IMR-90 (cell line): ENCODE results near the gene HIKESHI. TPM values are rescaled to one million over a fixed set of nuclear protein-coding genes. Genes with fewer than 3 reads are reported as not detected.

Experiments
- ATAC-seq: fragments of 200-7000 bp; cut with Tn5 transposase; 2 replicates; pipeline ENCODE4 v1.9.1; 2020; ENCODE audit warnings: low read depth, mild to moderate bottlenecking, moderate library complexity
- BruUV-seq: library from RNA; stranded (reverse); fragments of 400-500 nt; replicated peaks from 2 replicates; lab custom pipeline; 2021; lab: Mats Ljungman, UMichigan
- CTCF ChIA-PET: fragments of 300-600 bp; formaldehyde crosslinking; extraction: SDS; loops from one replicate; lab custom pipeline; 2021; ENCODE audit warnings: antibody characterized with exemption; lab: Yijun Ruan, JAX
- POLR2A ChIA-PET: fragments of 300-600 bp; sonication (Branson Sonifier 250); formaldehyde crosslinking; loops from one replicate; lab custom pipeline; 2022; ENCODE audit warnings: antibody characterized with exemption; ENCODE audit not compliant: unreplicated experiment; lab: Charles Lee
- DNase-seq: peaks from one replicate; pipeline ENCODE4 v3.0.0; 2013
- H2AFZ ChIP-seq: replicated peaks from 2 replicates; pipeline ENCODE3; 2013; ENCODE audit warnings: low read length, mild to moderate bottlenecking; ENCODE audit not compliant: poor library complexity
- H2AK5ac ChIP-seq: 2 replicates; pipeline ENCODE4 v1.6.1; 2013; ENCODE audit warnings: low read depth, low read length, inconsistent platforms
- H2AK9ac ChIP-seq: replicated peaks from 2 replicates; pipeline ENCODE3; 2013; ENCODE audit warnings: mild to moderate bottlenecking, low read depth, low read length, moderate library complexity; ENCODE audit not compliant: poor library complexity
- H2BK120ac ChIP-seq: 2 replicates; pipeline ENCODE4 v1.6.1; 2013; ENCODE audit warnings: low read depth, low read length, inconsistent platforms
- H2BK15ac ChIP-seq: 3 replicates; pipeline ENCODE4 v1.6.1; 2013; ENCODE audit warnings: low read depth, low read length, inconsistent platforms
- H2BK20ac ChIP-seq: 2 replicates; pipeline ENCODE4 v1.6.1; 2013; ENCODE audit warnings: low read depth, mild to moderate bottlenecking, inconsistent platforms, low read length, moderate library complexity
- H2BK5ac ChIP-seq: 2 replicates; pipeline ENCODE4 v1.6.1; 2013; ENCODE audit warnings: mild to moderate bottlenecking, low read depth, low read length, inconsistent platforms; ENCODE audit not compliant: poor library complexity, severe bottlenecking
- H3K14ac ChIP-seq: replicated peaks from 2 replicates; pipeline ENCODE4 v1.6.1; 2013; ENCODE audit warnings: low read depth, low read length, inconsistent platforms
- H3K18ac ChIP-seq: 2 replicates; pipeline ENCODE4 v1.6.1; 2013; ENCODE audit warnings: low read depth, low read length, control low read depth
- H3K23ac ChIP-seq: 2 replicates; pipeline ENCODE4 v1.6.1; 2013; ENCODE audit warnings: low read depth, low read length, inconsistent platforms
- H3K27ac ChIP-seq: 2 replicates; pipeline ENCODE4 v1.5.1; 2013; ENCODE audit warnings: mild to moderate bottlenecking, control low read depth, low read length; ENCODE audit not compliant: insufficient read depth
- H3K27me3 ChIP-seq: 2 replicates; pipeline ENCODE4 v1.6.1; 2013; ENCODE audit warnings: low read length; ENCODE audit not compliant: control insufficient read depth, insufficient read depth
- H3K36me3 ChIP-seq: 2 replicates; pipeline ENCODE4 v1.6.1; 2013; ENCODE audit warnings: low read length, mixed read lengths; ENCODE audit not compliant: control insufficient read depth, insufficient read depth
- H3K4ac ChIP-seq: 2 replicates; pipeline ENCODE4 v1.6.1; 2013; ENCODE audit warnings: low read depth, low read length, inconsistent platforms
- H3K4me1 ChIP-seq: 2 replicates; pipeline ENCODE4 v1.6.1; 2013; ENCODE audit warnings: low read length, mixed read lengths; ENCODE audit not compliant: control insufficient read depth, insufficient read depth
- H3K4me2 ChIP-seq: 2 replicates; pipeline ENCODE4 v1.6.1; 2013; ENCODE audit warnings: low read depth, mild to moderate bottlenecking, control low read depth, low read length, moderate library complexity
- H3K4me3 ChIP-seq: 2 replicates; pipeline ENCODE4 v1.5.1; 2013; ENCODE audit warnings: low read depth, mild to moderate bottlenecking, control low read depth, low read length, moderate library complexity; ENCODE audit not compliant: insufficient read depth
- H3K56ac ChIP-seq: 2 replicates; pipeline ENCODE4 v1.6.1; 2013; ENCODE audit warnings: low read length, inconsistent platforms; ENCODE audit not compliant: insufficient read depth; ENCODE audit errors: extremely low read depth
- H3K79me1 ChIP-seq, 2 experiments: 2 replicates each; pipeline ENCODE4 v1.6.1; 2013; ENCODE audit warnings: low read length in 2 of 2, inconsistent platforms in 1 of 2, low read depth in 1 of 2
- H3K9ac ChIP-seq: 2 replicates; pipeline ENCODE4 v1.6.1; 2013; ENCODE audit warnings: low read depth, low read length, control low read depth
- H3K9me1 ChIP-seq: 2 replicates; pipeline ENCODE4 v1.6.1; 2013; ENCODE audit warnings: low read length, inconsistent platforms; ENCODE audit not compliant: insufficient read depth
- H3K9me3 ChIP-seq: 2 replicates; pipeline ENCODE4 v1.6.1; 2013; ENCODE audit warnings: low read length; ENCODE audit not compliant: control insufficient read depth, insufficient read depth
- H4K20me1 ChIP-seq: 2 replicates; pipeline ENCODE4 v1.6.1; 2013; ENCODE audit warnings: low read length, inconsistent platforms; ENCODE audit not compliant: insufficient read depth
- H4K5ac ChIP-seq: 2 replicates; pipeline ENCODE4 v1.6.1; 2013; ENCODE audit warnings: mild to moderate bottlenecking, low read depth, low read length, control low read depth
- H4K8ac ChIP-seq, 2 experiments: 2 replicates each; pipeline ENCODE4 v1.6.1; 2013; ENCODE audit warnings: low read depth in 2 of 2, low read length in 2 of 2, control low read depth in 1 of 2, inconsistent platforms in 1 of 2
- H4K91ac ChIP-seq: 2 replicates; pipeline ENCODE4 v1.6.1; 2013; ENCODE audit warnings: low read depth, low read length, inconsistent platforms; ENCODE audit not compliant: insufficient read depth
- CTCF ChIP-seq: conservative IDR thresholded peaks from 2 replicates; pipeline ENCODE4 v1.5.1; 2012; ENCODE audit warnings: mild to moderate bottlenecking, low read depth, low read length, improper control_type of control experiment
- FOS ChIP-seq: fragments of 150-350 bp; IDR thresholded peaks from 2 replicates; pipeline ENCODE4 v1.6.1; 2016; ENCODE audit warnings: low read depth, low read length
- MAFK ChIP-seq: IDR thresholded peaks from 2 replicates; pipeline ENCODE4 v1.6.1; 2012; ENCODE audit warnings: low read depth, low read length, improper control_type of control experiment
- MAZ ChIP-seq: IDR thresholded peaks from 2 replicates; pipeline ENCODE4 v1.6.1; 2012; ENCODE audit warnings: low read depth, mild to moderate bottlenecking, low read length, improper control_type of control experiment, moderate library complexity, borderline replicate concordance
- MXI1 ChIP-seq: IDR thresholded peaks from 2 replicates; pipeline ENCODE4 v1.6.1; 2012; ENCODE audit warnings: low read depth, mild to moderate bottlenecking, low read length, moderate library complexity, borderline replicate concordance
- NFE2L2 ChIP-seq: fragments of 150-350 bp; IDR thresholded peaks from 2 replicates; pipeline ENCODE4 v1.6.1; 2016; ENCODE audit warnings: low read depth, mild to moderate bottlenecking, low read length
- POLR2A ChIP-seq: IDR thresholded peaks from 2 replicates; pipeline ENCODE4 v1.6.1; 2012; ENCODE audit warnings: mild to moderate bottlenecking, low read depth, low read length
- RAD21 ChIP-seq: IDR thresholded peaks from 2 replicates; pipeline ENCODE4 v1.6.1; 2012; ENCODE audit warnings: low read length, improper control_type of control experiment
- RCOR1 ChIP-seq: IDR thresholded peaks from 2 replicates; pipeline ENCODE4 v1.6.1; 2012; ENCODE audit warnings: mild to moderate bottlenecking, low read length, improper control_type of control experiment; ENCODE audit not compliant: insufficient replicate concordance
- RFX5 ChIP-seq: IDR thresholded peaks from 2 replicates; pipeline ENCODE4 v1.8.0; 2012; ENCODE audit warnings: low read depth, mild to moderate bottlenecking, low read length, moderate library complexity
- WGBS, 2 experiments: methylation state at CpG; one replicate each; pipeline versions ENCODE4 v1.1.5 to v1.1.7; 2013; ENCODE audit warnings: missing lambda C conversion rate in 2 of 2; ENCODE audit not compliant: insufficient read length in 1 of 2; ENCODE audit errors: extremely low coverage in 2 of 2; 5-methylcytosine and 5-hydroxymethylcytosine counted together
- dilution Hi-C: fragments of 300-500 bp; cut with HindIII; formaldehyde crosslinking; loops from one replicate; pipeline ENCODE4 v1.14.3; 2018; ENCODE audit warnings: low sequenced_read_pairs; ENCODE audit not compliant: unreplicated experiment
- in situ Hi-C: fragments of 300-500 bp; cut with MboI; formaldehyde crosslinking; loops from 3 replicates; pipeline ENCODE4 v1.14.3; 2019; ENCODE audit warnings: low sequenced_read_pairs, inconsistent platforms, mixed read lengths
- intact Hi-C: fragments of 100-400 bp; cut with micrococcal nuclease; formaldehyde crosslinking; loops from 2 replicates; pipeline ENCODE4 v1.10.0; 2022
- polyA plus RNA-seq, 3 experiments: library from polyadenylated mRNA; depleted of rRNA; stranded (reverse); fragments of >200 nt; gene quantifications; 2 replicates each; pipeline ENCODE4 v1.2.3, GENCODE V29; 2012; ENCODE audit warnings: low replicate concordance in 1 of 3
- total RNA-seq: library from RNA; depleted of rRNA; stranded (reverse); fragments of >200 nt; gene quantifications from 2 replicates; pipeline ENCODE4 v1.2.3, GENCODE V29; 2012

Gene HIKESHI
- total and polyA plus RNA-seq, 2 of the 4 experiments (the other 2 are of a cell fraction) = 49.4 to 73.5 TPM

GRCh38 chr11:86294026-86294425 is 8.0 kb upstream of the HIKESHI start (continued):
- TF ChIP-seq CTCF = no peak
- no peak for TF ChIP-seq NFE2L2

GRCh38 chr11:86301742-86302091 is 323 bp upstream of the HIKESHI start:
- no peaks in the 10 kb centered on the region for H3K9me1 ChIP-seq
- no peak overlapping the region for H3K18ac ChIP-seq
- ChIA-PET POLR2A (no interaction called here), CTCF (no interaction called here)
- no peak overlapping the region for H2AK5ac ChIP-seq
- H4K5ac ChIP-seq = no peak overlapping the region; the same call in 1 of the 2 replicates
- no peaks in the 10 kb centered on the region for H3K9me3 ChIP-seq
- no peak overlapping the region for H3K9ac ChIP-seq
- H4K91ac ChIP-seq = no peak overlapping the region
- WGBS, 2 experiments = 0% methylated on average over 2 of the region's 6 CpGs; no CpG with 5 or more reads in 1 of the 2 experiments
- DNase-seq (no peak), ATAC-seq (no peak)
- no peak overlapping the region for H3K23ac ChIP-seq
- dilution Hi-C loops = no loop called here
- peak overlapping the region; percentile 6; the same call in 1 of the 2 replicates for H3K4me3 ChIP-seq
- no peaks in the 10 kb centered on the region for H3K27me3 ChIP-seq
- TF ChIP-seq NFE2L2 (no peak), RAD21 (no peak), FOS (no peak), RFX5 (no peak), POLR2A (no peak), MAZ (no peak), MXI1 (no peak), MAFK (no peak), RCOR1 (no peak)
- no peak overlapping the region for H3K27ac ChIP-seq
- no peak overlapping the region for H2BK120ac ChIP-seq
- no peak overlapping the region for H2BK5ac ChIP-seq
- H3K14ac ChIP-seq = no peak overlapping the region
- H3K4me2 ChIP-seq = peak overlapping the region; percentile 45; the same call in 1 of the 2 replicates
- H4K20me1 ChIP-seq = no peaks in the 10 kb centered on the region
- H3K4ac ChIP-seq = no peak overlapping the region
- no peak overlapping the region for H2BK15ac ChIP-seq
- no peaks in the 10 kb centered on the region for H3K36me3 ChIP-seq
- H2AFZ ChIP-seq = no peak overlapping the region
- no peaks in the 10 kb centered on the region for H3K4me1 ChIP-seq
- peak overlapping the region; percentile 84 to 89 for H4K8ac ChIP-seq
- H3K79me1 ChIP-seq = peaks cover 9 to 32% of the 10 kb centered on the region in 2 experiments
- intact Hi-C loops = no loop called here
- no peak overlapping the region for H2BK20ac ChIP-seq
- H2AK9ac ChIP-seq = no peak overlapping the region
- no peak overlapping the region for H3K56ac ChIP-seq
- in situ Hi-C loops = no loop called here
- no TSS peak for BruUV-seq
